ENCODE data around the gene SIRT6. TPM values are rescaled to one million over a fixed set of nuclear protein-coding genes. Genes with fewer than 3 reads are reported as not detected.

Gene SIRT6
- polyA plus RNA-seq, 1 donor (not counting 4 experiments of a cell fraction or from before 2014, with no cell fraction given), result 14.6 TPM

DNA sequence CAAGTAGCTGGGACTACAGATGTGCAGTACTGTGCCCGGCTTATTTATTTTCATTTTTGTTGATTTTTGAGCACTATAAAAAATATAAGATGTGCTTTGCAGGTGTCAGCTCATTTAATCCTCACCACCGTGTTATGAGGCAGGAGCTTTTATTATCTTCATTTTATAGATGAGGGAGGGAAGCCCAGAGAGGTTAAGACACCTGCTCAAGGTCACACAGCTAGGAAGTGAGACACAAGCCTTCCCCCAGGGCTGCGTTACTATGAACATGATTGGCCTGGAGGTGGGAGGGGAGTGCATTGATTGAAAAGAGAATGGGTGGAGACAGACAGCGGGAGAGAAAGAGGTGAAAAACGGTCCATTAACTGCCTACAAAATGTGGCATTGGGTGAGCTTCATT lies 7.3 kb upstream of the SIRT6 start:
- no peak for FAIRE-seq
- dilution Hi-C loops (cut with MboI; ENCODE audit: extremely low pct_ligation_motif_present, low sequenced_read_pairs), result no loop called here

DNA sequence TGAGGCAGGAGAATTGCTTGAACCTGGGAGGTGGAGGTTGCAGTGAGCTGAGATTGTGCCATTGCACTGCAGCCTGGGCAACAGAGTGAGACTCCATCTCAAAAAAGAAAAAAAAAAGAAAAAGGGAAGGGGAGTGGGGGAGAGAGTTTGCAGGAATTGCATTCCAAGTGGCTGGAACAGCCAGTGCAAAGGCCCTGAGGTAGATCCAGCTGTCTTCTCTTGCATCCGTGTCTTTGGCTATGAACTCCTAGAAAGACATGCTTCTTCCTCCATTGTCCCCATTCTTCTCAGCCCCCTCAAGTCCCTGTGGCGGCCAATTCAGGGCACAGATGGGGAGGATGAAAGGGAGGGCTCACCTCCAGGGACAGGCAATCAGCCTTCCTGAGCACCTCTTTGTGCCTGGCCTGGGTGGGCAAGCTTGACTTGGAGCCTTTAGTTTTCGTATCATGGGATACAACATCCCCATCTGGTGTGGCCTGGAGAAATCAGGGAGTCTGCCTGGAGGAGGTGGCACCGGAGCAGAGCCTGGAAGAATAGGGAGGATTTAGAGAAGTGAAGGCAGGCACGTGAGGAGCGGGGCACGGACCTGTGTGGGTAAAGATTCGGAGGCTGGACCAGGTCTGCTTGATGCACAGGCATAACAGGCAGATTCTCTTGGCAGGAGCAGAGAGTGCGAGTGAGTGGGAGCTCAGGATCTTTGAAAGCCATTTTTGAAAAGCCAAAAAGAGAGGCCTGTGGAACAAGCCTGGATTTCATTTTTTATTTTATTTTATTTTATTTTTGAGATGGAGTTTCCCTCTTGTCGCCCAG lies 5.2 kb upstream of the SIRT6 start:
- H3K4me2 ChIP-seq (ENCODE audit: control insufficient read depth, extremely low read depth, insufficient read depth, low read depth, low read length), result no peak overlapping the region
- peaks cover 4% of the 10 kb centered on the region for H3K4me1 ChIP-seq (ENCODE audit: control insufficient read depth, extremely low read depth, insufficient read depth, low read length)
- no peak overlapping the region for H3K27ac ChIP-seq (ENCODE audit: control insufficient read depth, insufficient read depth, low read length)
- H3K9me3 ChIP-seq (ENCODE audit: control insufficient read depth, low read depth, low read length), result no peaks in the 10 kb centered on the region
- no peak overlapping the region for H2AFZ ChIP-seq (ENCODE audit: control insufficient read depth, low read length)
- H3K27me3 ChIP-seq (ENCODE audit: control insufficient read depth, extremely low read depth, insufficient read depth, low read length), result no peaks in the 10 kb centered on the region
- no peak for FAIRE-seq
- H4K20me1 ChIP-seq (ENCODE audit: control insufficient read depth, extremely low read depth, insufficient read depth, low read length), result no peaks in the 10 kb centered on the region
- no peaks in the 10 kb centered on the region for H3K9me1 ChIP-seq (ENCODE audit: control insufficient read depth, extremely low read depth, insufficient read depth, low read length)
- no peak for DNase-seq (ENCODE audit: low read depth, low spot score)
- dilution Hi-C loops (cut with MboI; ENCODE audit: extremely low pct_ligation_motif_present, low sequenced_read_pairs), result no loop called here
- H3K36me3 ChIP-seq (ENCODE audit: control insufficient read depth in 2 of 2, extremely low read depth in 1 of 2, insufficient read depth in 2 of 2, low read length in 2 of 2), result no peaks in the 10 kb centered on the region
- no peak for TF ChIP-seq EZH2 (IDR thresholded peaks at IDR 0.05; ENCODE audit: low read length)
- TF ChIP-seq, protein P1, sequence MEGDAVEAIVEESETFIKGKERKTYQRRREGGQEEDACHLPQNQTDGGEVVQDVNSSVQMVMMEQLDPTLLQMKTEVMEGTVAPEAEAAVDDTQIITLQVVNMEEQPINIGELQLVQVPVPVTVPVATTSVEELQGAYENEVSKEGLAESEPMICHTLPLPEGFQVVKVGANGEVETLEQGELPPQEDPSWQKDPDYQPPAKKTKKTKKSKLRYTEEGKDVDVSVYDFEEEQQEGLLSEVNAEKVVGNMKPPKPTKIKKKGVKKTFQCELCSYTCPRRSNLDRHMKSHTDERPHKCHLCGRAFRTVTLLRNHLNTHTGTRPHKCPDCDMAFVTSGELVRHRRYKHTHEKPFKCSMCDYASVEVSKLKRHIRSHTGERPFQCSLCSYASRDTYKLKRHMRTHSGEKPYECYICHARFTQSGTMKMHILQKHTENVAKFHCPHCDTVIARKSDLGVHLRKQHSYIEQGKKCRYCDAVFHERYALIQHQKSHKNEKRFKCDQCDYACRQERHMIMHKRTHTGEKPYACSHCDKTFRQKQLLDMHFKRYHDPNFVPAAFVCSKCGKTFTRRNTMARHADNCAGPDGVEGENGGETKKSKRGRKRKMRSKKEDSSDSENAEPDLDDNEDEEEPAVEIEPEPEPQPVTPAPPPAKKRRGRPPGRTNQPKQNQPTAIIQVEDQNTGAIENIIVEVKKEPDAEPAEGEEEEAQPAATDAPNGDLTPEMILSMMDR (optimal IDR thresholded peaks at IDR 0.05 in 1 of 3, IDR thresholded peaks at IDR 0.05 in 1 of 3, conservative IDR thresholded peaks at IDR 0.05 in 1 of 3; ENCODE audit: extremely low read depth in 1 of 3, insufficient read depth in 2 of 3, low read length in 3 of 3), result no peak
- no peaks in the 10 kb centered on the region for H3K79me2 ChIP-seq (ENCODE audit: control insufficient read depth, insufficient read depth, low read length)
- no peak overlapping the region for H3K4me3 ChIP-seq (ENCODE audit: control insufficient read depth in 2 of 3, extremely low read depth in 1 of 3, insufficient read depth in 2 of 3, low read depth in 1 of 3, low read length in 3 of 3)
- no peak overlapping the region for H3K9ac ChIP-seq (ENCODE audit: control insufficient read depth, extremely low read depth, insufficient read depth, low read length)

More for the DNA sequence above, 7.3 kb upstream of the SIRT6 start:
- TF ChIP-seq, protein P1 (optimal IDR thresholded peaks at IDR 0.05 in 1 of 3, IDR thresholded peaks at IDR 0.05 in 1 of 3, conservative IDR thresholded peaks at IDR 0.05 in 1 of 3; ENCODE audit: extremely low read depth in 1 of 3, insufficient read depth in 2 of 3, low read length in 3 of 3), result no peak
- no peak for TF ChIP-seq EZH2 (IDR thresholded peaks at IDR 0.05; ENCODE audit: low read length)
- Histone ChIP-seq H3K4me2 (ENCODE audit: control insufficient read depth, extremely low read depth, insufficient read depth, low read depth, low read length) (no peak overlapping the region), H3K9me1 (ENCODE audit: control insufficient read depth, extremely low read depth, insufficient read depth, low read length) (no peaks in the 10 kb centered on the region), H3K9ac (ENCODE audit: control insufficient read depth, extremely low read depth, insufficient read depth, low read length) (no peak overlapping the region), H3K36me3 (ENCODE audit: control insufficient read depth in 2 of 2, extremely low read depth in 1 of 2, insufficient read depth in 2 of 2, low read length in 2 of 2) (no peaks in the 10 kb centered on the region), H3K79me2 (ENCODE audit: control insufficient read depth, insufficient read depth, low read length) (no peaks in the 10 kb centered on the region), H3K27ac (ENCODE audit: control insufficient read depth, insufficient read depth, low read length) (no peak overlapping the region), H3K9me3 (ENCODE audit: control insufficient read depth, low read depth, low read length) (no peaks in the 10 kb centered on the region), H2AFZ (ENCODE audit: control insufficient read depth, low read length) (no peak overlapping the region), H3K4me3 (ENCODE audit: control insufficient read depth in 2 of 3, extremely low read depth in 1 of 3, insufficient read depth in 2 of 3, low read depth in 1 of 3, low read length in 3 of 3) (no peak overlapping the region), H3K4me1 (ENCODE audit: control insufficient read depth, extremely low read depth, insufficient read depth, low read length) (no peaks in the 10 kb centered on the region), H4K20me1 (ENCODE audit: control insufficient read depth, extremely low read depth, insufficient read depth, low read length) (no peaks in the 10 kb centered on the region), H3K27me3 (ENCODE audit: control insufficient read depth, extremely low read depth, insufficient read depth, low read length) (peaks cover 7% of the 10 kb centered on the region)
- DNase-seq (ENCODE audit: low read depth, low spot score), result no peak

Data from keratinocyte (primary cell).